ENCODE data around the gene ANKS1B.

GRCh38 chr12:98852181-98852580 is 1132.6 kb downstream of the ANKS1B start:
- TF ChIP-seq POLR2A (IDR thresholded peaks at IDR 0.05), result no peak
- TF ChIP-seq CTCF (IDR thresholded peaks at IDR 0.05), result no peak
- TF ChIP-seq EP300 (IDR thresholded peaks at IDR 0.05), result no peak
